Prostate gland (tissue), 2 donors: Measurements from ENCODE around the gene ERC2. TPM values are rescaled to one million over a fixed set of nuclear protein-coding genes. Genes with fewer than 3 reads are reported as not detected.

Experiments used
- DNase-seq: peaks from one replicate; pipeline ENCODE4 v3.0.0-alpha.2; 2019; ENCODE audit warnings: low spot score
- H3K27ac ChIP-seq, 2 donors: fragments of 200-600 bp; sonication (generic); 2 replicates each; pipeline ENCODE4 v1.5.1; 2017 to 2019
- H3K27me3 ChIP-seq: fragments of 200-600 bp; sonication (generic); replicated peaks from 2 replicates; pipeline ENCODE4 v1.5.1; 2019; ENCODE audit not compliant: insufficient read depth
- H3K36me3 ChIP-seq, 2 donors: fragments of 200-600 bp; sonication (generic); 1 replicate in 1 of 2; 2 replicates in 1 of 2; pipeline versions ENCODE4 v1.5.1 to v1.8.1; 2017 to 2019
- H3K4me1 ChIP-seq: fragments of 200-600 bp; sonication (generic); replicated peaks from 2 replicates; pipeline ENCODE4 v1.5.1; 2019
- H3K4me3 ChIP-seq, 2 donors: fragments of 200-600 bp; sonication (generic); 2 replicates each; pipeline ENCODE4 v1.5.1; 2017 to 2019
- H3K9me3 ChIP-seq: fragments of 200-600 bp; sonication (generic); 2 replicates; pipeline ENCODE4 v1.5.1; 2017
- POLR2A ChIP-seq: fragments of 450-650 bp; IDR thresholded peaks from one replicate; pipeline ENCODE4 v1.6.1; 2016; ENCODE audit warnings: antibody characterized with exemption, mild to moderate bottlenecking
- POLR2AphosphoS5 ChIP-seq: sonication (generic); formaldehyde crosslinking; IDR thresholded peaks from one replicate; pipeline ENCODE4 v1.6.1; 2017; ENCODE audit warnings: antibody characterized with exemption
- WGBS: methylation state at CpG from one replicate; pipeline ENCODE4 v1.1.5; 2018; 5-methylcytosine and 5-hydroxymethylcytosine counted together
- intact Hi-C: fragments of 100-400 bp; cut with DNase I; formaldehyde crosslinking; loops from one replicate; pipeline ENCODE4 v1.14.2; 2022
- total RNA-seq, 2 donors: library from RNA; depleted of rRNA; stranded (reverse); fragments of >200 nt; gene quantifications; one replicate each; pipeline ENCODE4 v1.1.0, GENCODE V29; 2016
- TF ChIP-seq, protein P1 (sequence below), 4 experiments: fragments of 200-600 bp in 2 of 4; fragments of 450-650 bp in 2 of 4; sonication (generic) in 2 of 4; IDR thresholded peaks; 1 replicate in 3 of 4; 2 replicates in 1 of 4; pipeline ENCODE4 v1.5.1; 2016 to 2019; ENCODE audit warnings: antibody characterized with exemption in 4 of 4, mild to moderate bottlenecking in 2 of 4, moderate library complexity in 2 of 4

Gene ERC2
- total RNA-seq, 2 donors from 2014 or later, result 1.0 to 2.7 TPM

DNA sequence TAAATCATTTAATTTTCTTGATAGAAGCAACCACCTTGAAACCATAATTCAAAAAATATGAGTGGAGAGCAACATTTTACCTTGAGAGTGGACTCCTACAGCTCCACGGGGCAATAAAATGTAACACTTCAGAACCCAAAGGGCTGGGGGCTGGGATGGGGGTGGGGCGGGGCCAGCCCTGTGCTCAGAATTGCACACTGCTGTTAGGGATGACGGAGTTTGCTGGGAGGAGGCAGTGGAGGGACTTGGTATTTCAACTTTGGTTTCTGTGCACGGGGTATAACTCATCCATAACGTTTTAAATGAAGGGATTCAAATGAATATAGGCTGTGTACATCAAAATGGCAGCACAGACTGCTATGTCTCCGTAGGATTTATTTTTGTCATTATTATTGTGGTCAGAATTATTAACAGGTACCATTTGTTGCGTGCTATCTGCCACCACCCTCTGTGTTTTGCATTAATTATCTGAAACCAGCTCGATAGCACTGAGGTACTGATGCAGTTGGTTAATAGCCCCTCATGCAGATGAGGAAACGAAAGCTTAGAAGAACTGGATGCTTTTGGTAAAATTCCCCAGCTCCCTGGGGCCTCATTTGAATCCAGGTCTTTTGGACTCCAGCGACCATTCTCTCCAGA, 951.8 kb downstream of the ERC2 start:
- H3K4me3 ChIP-seq, result no peak overlapping the region
- H3K27ac ChIP-seq, result no peak overlapping the region
- no peaks in the 10 kb centered on the region for H3K9me3 ChIP-seq
- intact Hi-C loops, result no loop called here
- WGBS, result 85% methylated on average over 10 of the region's 10 CpGs
- TF ChIP-seq, protein P1, sequence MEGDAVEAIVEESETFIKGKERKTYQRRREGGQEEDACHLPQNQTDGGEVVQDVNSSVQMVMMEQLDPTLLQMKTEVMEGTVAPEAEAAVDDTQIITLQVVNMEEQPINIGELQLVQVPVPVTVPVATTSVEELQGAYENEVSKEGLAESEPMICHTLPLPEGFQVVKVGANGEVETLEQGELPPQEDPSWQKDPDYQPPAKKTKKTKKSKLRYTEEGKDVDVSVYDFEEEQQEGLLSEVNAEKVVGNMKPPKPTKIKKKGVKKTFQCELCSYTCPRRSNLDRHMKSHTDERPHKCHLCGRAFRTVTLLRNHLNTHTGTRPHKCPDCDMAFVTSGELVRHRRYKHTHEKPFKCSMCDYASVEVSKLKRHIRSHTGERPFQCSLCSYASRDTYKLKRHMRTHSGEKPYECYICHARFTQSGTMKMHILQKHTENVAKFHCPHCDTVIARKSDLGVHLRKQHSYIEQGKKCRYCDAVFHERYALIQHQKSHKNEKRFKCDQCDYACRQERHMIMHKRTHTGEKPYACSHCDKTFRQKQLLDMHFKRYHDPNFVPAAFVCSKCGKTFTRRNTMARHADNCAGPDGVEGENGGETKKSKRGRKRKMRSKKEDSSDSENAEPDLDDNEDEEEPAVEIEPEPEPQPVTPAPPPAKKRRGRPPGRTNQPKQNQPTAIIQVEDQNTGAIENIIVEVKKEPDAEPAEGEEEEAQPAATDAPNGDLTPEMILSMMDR (IDR thresholded peaks at IDR 0.05), result no peak
- no peak for TF ChIP-seq POLR2A
- TF ChIP-seq POLR2AphosphoS5, result no peak
- H3K36me3 ChIP-seq, result no peaks in the 10 kb centered on the region
- H3K27me3 ChIP-seq, result no peaks in the 10 kb centered on the region
- H3K4me1 ChIP-seq, result no peaks in the 10 kb centered on the region
- no peak for DNase-seq

DNA sequence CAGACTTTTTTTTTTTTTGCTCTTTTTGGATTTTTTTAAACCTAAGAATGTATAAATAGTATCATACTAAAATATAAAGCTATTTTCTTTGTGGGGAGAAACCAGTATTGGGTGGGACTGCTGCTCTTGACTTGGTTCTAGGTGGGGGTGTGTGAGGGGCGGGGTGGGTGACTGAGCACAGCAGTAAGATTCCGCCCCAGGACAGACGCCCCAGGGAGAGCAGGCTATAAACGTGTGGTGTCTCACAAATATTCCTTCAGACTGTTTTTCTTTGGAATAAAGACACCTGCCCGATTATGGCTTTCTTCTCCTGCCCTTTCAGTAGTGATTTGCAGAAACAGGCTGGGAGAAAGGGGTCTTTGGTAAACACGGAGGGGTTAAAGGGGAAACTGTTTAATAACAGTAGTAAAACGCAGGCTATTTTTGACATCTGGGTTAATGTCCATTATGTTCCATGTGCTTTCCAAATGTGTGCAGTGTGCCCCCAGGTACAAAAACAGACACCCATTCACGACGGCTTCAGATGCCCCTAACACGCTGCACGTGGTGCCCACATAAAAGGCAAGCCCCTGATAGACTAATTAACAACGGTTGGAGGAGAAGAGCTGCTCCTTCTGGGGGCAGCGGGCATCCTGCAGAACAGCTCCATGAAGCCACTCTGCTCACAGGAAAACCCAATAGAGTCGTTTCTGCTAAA, 952.6 kb downstream of the ERC2 start:
- H3K36me3 ChIP-seq, result no peaks in the 10 kb centered on the region
- no peak for TF ChIP-seq POLR2AphosphoS5
- TF ChIP-seq, protein P1 (IDR thresholded peaks at IDR 0.05), result no peak
- no peak for TF ChIP-seq POLR2A
- H3K27ac ChIP-seq, result no peak overlapping the region
- H3K4me3 ChIP-seq, result no peak overlapping the region
- H3K4me1 ChIP-seq, result no peaks in the 10 kb centered on the region
- intact Hi-C loops, result no loop called here
- H3K27me3 ChIP-seq, result no peaks in the 10 kb centered on the region
- WGBS, result 41% methylated on average over 14 of the region's 14 CpGs
- H3K9me3 ChIP-seq, result no peaks in the 10 kb centered on the region
- DNase-seq, result no peak

DNA sequence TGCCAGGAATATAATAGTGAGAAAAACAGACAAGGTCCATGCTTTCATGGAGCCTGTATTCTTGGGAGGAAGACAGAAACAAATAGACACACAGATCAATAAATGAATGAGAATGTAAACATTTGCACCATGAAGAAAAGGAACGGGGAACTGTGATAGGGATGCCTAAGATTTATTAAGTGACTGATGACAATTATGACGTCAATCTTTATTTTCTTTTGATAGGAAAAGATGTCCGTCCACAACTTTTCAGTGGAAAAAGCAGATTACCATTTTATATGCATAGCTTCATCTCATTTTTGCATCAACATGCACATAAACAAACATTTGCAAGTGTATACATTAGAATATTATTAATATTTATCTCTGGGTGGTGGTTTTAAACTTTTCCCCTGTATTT, 953.3 kb downstream of the ERC2 start:
- Histone ChIP-seq H3K4me3 (no peak overlapping the region), H3K27me3 (no peaks in the 10 kb centered on the region), H3K9me3 (no peaks in the 10 kb centered on the region), H3K27ac (no peak overlapping the region), H3K4me1 (no peaks in the 10 kb centered on the region), H3K36me3 (no peaks in the 10 kb centered on the region)
- WGBS, result 80% methylated on average over 3 of the region's 3 CpGs
- intact Hi-C loops, result no loop called here
- no peak for DNase-seq
- TF ChIP-seq, protein P1 (IDR thresholded peaks at IDR 0.05), result no peak
- no peak for TF ChIP-seq POLR2AphosphoS5
- TF ChIP-seq POLR2A, result no peak

DNA sequence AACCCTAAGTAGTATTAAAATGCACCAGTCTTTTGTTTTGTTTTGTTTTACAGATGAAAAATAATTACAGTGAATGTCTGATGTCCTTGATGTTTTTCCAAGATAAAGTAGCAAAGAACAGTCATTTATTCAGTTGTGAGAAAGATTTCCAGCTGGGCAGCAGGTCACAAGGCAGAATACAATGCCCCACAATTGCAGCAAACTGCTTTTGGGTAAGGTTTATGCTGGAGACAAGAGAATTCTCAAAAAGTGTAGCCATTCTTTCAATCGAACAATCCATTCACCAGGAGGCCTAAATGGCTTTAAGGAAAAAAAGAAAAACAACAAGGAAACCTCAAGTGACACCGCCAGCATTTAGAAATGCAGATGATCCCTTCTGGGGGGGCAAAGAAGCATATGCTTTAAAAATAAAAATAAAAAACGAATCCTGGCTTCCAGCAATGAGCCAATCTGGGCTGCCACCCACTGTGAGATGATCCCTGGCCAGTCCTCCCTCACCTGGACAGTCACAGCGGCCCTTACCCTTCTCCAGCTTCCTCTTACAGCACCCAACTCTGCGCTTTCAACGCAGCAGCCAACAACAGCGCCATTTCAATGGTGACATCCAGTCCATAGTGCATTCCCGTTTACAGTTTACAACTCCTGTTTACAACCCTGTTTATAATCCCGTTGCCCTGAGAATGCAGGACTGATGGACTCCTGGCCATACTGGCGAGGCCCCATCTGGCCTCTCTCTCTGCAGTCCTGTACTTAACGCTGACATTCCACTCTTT, 955.5 kb downstream of the ERC2 start:
- H3K4me3 ChIP-seq, result no peak overlapping the region
- H3K27ac ChIP-seq, result no peak overlapping the region
- 67% methylated on average over 11 of the region's 11 CpGs for WGBS
- H3K36me3 ChIP-seq, result no peaks in the 10 kb centered on the region
- H3K27me3 ChIP-seq, result no peaks in the 10 kb centered on the region
- DNase-seq, result no peak
- TF ChIP-seq POLR2AphosphoS5, result no peak
- TF ChIP-seq, protein P1 (IDR thresholded peaks at IDR 0.05), result no peak
- no peak for TF ChIP-seq POLR2A
- H3K9me3 ChIP-seq, result no peaks in the 10 kb centered on the region
- intact Hi-C loops, result no loop called here
- no peaks in the 10 kb centered on the region for H3K4me1 ChIP-seq
